ENCODE measurements around the gene ALKBH5. TPM values are rescaled to one million over a fixed set of nuclear protein-coding genes. Genes with fewer than 3 reads are reported as not detected.

The ALKBH5 gene
- total RNA-seq, 4 donors from 2014 or later, result 73.9 to 110 (median 93.6) TPM

- TF ChIP-seq EP300 (IDR thresholded peaks at IDR 0.05), result no peak
- no peak for TF ChIP-seq POLR2A (IDR thresholded peaks at IDR 0.05)
- TF ChIP-seq CTCF (IDR thresholded peaks at IDR 0.05), result no peak
- H3K4me1 ChIP-seq, result peaks cover 0 to 20% (median 0%) of the 10 kb centered on the region in 4 donors
- H3K36me3 ChIP-seq, result no peaks in the 10 kb centered on the region
- no peak for DNase-seq (ENCODE audit: low spot score in 2 of 2)
- no peak overlapping the region for H3K4me3 ChIP-seq
- 78 to 80% methylated on average over 3 to 4 of the region's 4 CpGs for WGBS, 2 donors
- H3K27me3 ChIP-seq, result no peaks in the 10 kb centered on the region
- H3K27ac ChIP-seq, result no peak overlapping the region
- H3K9me3 ChIP-seq, result no peaks in the 10 kb centered on the region
These were observed 39.4 kb upstream of the ALKBH5 start for GRCh38 chr17:18144261-18144660.

GRCh38 chr17:18144855-18145254, 38.8 kb upstream of the ALKBH5 start:
- no peak overlapping the region for H3K27ac ChIP-seq
- H3K36me3 ChIP-seq, result peaks cover 0 to under 1% (median 0%) of the 10 kb centered on the region in 3 donors
- TF ChIP-seq CTCF (IDR thresholded peaks at IDR 0.05) (no peak), POLR2A (IDR thresholded peaks at IDR 0.05) (no peak), EP300 (IDR thresholded peaks at IDR 0.05) (no peak)
- H3K27me3 ChIP-seq, result no peaks in the 10 kb centered on the region
- peaks cover 0 to 15% (median 0%) of the 10 kb centered on the region in 4 donors for H3K4me1 ChIP-seq
- no peak for DNase-seq (ENCODE audit: low spot score in 2 of 2)
- no peaks in the 10 kb centered on the region for H3K9me3 ChIP-seq
- WGBS, 2 donors, result 82 to 100% methylated on average over 1 of the region's 1 CpG
- no peak overlapping the region for H3K4me3 ChIP-seq

- TF ChIP-seq CTCF (IDR thresholded peaks at IDR 0.05) (no peak), EP300 (IDR thresholded peaks at IDR 0.05) (no peak), POLR2A (IDR thresholded peaks at IDR 0.05) (no peak)
- H3K36me3 ChIP-seq, result peaks cover 0 to 7% (median 0%) of the 10 kb centered on the region in 3 donors
- no peak overlapping the region for H3K4me3 ChIP-seq
- peaks cover 0 to 8% (median 0%) of the 10 kb centered on the region in 4 donors for H3K4me1 ChIP-seq
- no peaks in the 10 kb centered on the region for H3K9me3 ChIP-seq
- WGBS, 2 donors, result 80 to 85% methylated on average over 11 to 13 of the region's 13 CpGs
- DNase-seq (ENCODE audit: low spot score in 2 of 2), result no peak
- no peak overlapping the region for H3K27ac ChIP-seq
- no peaks in the 10 kb centered on the region for H3K27me3 ChIP-seq
These were observed 37.8 kb upstream of the ALKBH5 start for GRCh38 chr17:18145811-18146210.

GRCh38 chr17:18146259-18146658, 37.4 kb upstream of the ALKBH5 start:
- H3K27ac ChIP-seq, result no peak overlapping the region
- no peaks in the 10 kb centered on the region for H3K9me3 ChIP-seq
- H3K4me1 ChIP-seq, result peaks cover 0 to 3% (median 0%) of the 10 kb centered on the region in 4 donors
- peaks cover 0 to 7% (median 0%) of the 10 kb centered on the region in 3 donors for H3K36me3 ChIP-seq
- TF ChIP-seq EP300 (IDR thresholded peaks at IDR 0.05) (no peak), POLR2A (IDR thresholded peaks at IDR 0.05) (no peak), CTCF (IDR thresholded peaks at IDR 0.05) (no peak)
- no peak overlapping the region for H3K4me3 ChIP-seq
- 94 to 97% methylated on average over 2 of the region's 2 CpGs for WGBS, 2 donors
- DNase-seq (ENCODE audit: low spot score in 2 of 2), result no peak
- no peaks in the 10 kb centered on the region for H3K27me3 ChIP-seq

- TF ChIP-seq EP300 (IDR thresholded peaks at IDR 0.05) (no peak), CTCF (IDR thresholded peaks at IDR 0.05) (no peak), POLR2A (IDR thresholded peaks at IDR 0.05) (no peak)
- no peak overlapping the region for H3K4me3 ChIP-seq
- H3K36me3 ChIP-seq, result peaks cover 0 to 7% (median 0%) of the 10 kb centered on the region in 3 donors
- H3K27me3 ChIP-seq, result no peaks in the 10 kb centered on the region
- peaks cover 0 to 4% (median 0%) of the 10 kb centered on the region in 4 donors for H3K4me1 ChIP-seq
- no peaks in the 10 kb centered on the region for H3K9me3 ChIP-seq
- no peak for DNase-seq (ENCODE audit: low spot score in 2 of 2)
- no peak overlapping the region for H3K27ac ChIP-seq
- WGBS, 2 donors, result 71 to 77% methylated on average over 3 of the region's 3 CpGs
These were observed 36.6 kb upstream of the ALKBH5 start for GRCh38 chr17:18146980-18147379.

Data from tibial nerve (tissue), 4 donors.